GM19397 (cell line): ENCODE results near the gene ZNF24.

Source experiments
- ATAC-seq: cut with Tn5 transposase; IDR thresholded peaks from one replicate; pipeline ENCODE4 v1.9.1; 2021; ENCODE audit warnings: mild to moderate bottlenecking, moderate library complexity; ENCODE audit not compliant: unreplicated experiment

The ZNF24 gene

GRCh38 chr18:35343936-35344735, at the start of gene ZNF24:
Gene ZNF24, minus strand, starts transcription at chr18:35344420. Its CDS starts 3,770 bp downstream, at chr18:35340650.
- peak; percentile 93 for ATAC-seq

- ATAC-seq = no peak
Observed at GRCh38 chr18:35393716-35394115, 49.5 kb upstream of the ZNF24 start.

GRCh38 chr18:35392375-35392774, 48.2 kb upstream of the ZNF24 start:
- no peak for ATAC-seq

- no peak for ATAC-seq
Observed at GRCh38 chr18:35390951-35391700, 46.9 kb upstream of the ZNF24 start.

GRCh38 chr18:35389095-35389618, 44.9 kb upstream of the ZNF24 start:
- ATAC-seq = no peak

GRCh38 chr18:35387152-35387571, 42.9 kb upstream of the ZNF24 start:
- ATAC-seq = no peak

GRCh38 chr18:35386600-35387100, 42.4 kb upstream of the ZNF24 start:
- peak; percentile 64 for ATAC-seq

- no peak for ATAC-seq
Observed at GRCh38 chr18:35383136-35383535, 38.9 kb upstream of the ZNF24 start.

- no peak for ATAC-seq
Observed at GRCh38 chr18:35379421-35379820, 35.2 kb upstream of the ZNF24 start.

- no peak for ATAC-seq
Observed at GRCh38 chr18:35378574-35378896, 34.3 kb upstream of the ZNF24 start.

- no peak for ATAC-seq
Observed at GRCh38 chr18:35377875-35378573, 33.8 kb upstream of the ZNF24 start.

GRCh38 chr18:35376742-35377695, 32.8 kb upstream of the ZNF24 start, which contains the start of gene ZNF396:
Gene ZNF396, minus strand, starts transcription at chr18:35377337. Its CDS starts 3,045 bp downstream, at chr18:35374292.
- peak; percentile 73 for ATAC-seq

- ATAC-seq = peak; percentile 55
Observed at GRCh38 chr18:35376393-35376741, 32.1 kb upstream of the ZNF24 start.

GRCh38 chr18:35374708-35375107, 30.5 kb upstream of the ZNF24 start:
- ATAC-seq = no peak

- no peak for ATAC-seq
Observed at GRCh38 chr18:35371412-35372195, 27.4 kb upstream of the ZNF24 start.

- no peak for ATAC-seq
Observed at GRCh38 chr18:35369126-35369525, 24.9 kb upstream of the ZNF24 start.

GRCh38 chr18:35368595-35368994, 24.4 kb upstream of the ZNF24 start:
- ATAC-seq = no peak

- ATAC-seq = no peak
Observed at GRCh38 chr18:35362531-35362930, 18.3 kb upstream of the ZNF24 start.
